Breast epithelium (tissue), 3 donors: ENCODE measurements around the gene JAG1.

Experiments
- POLR2A ChIP-seq: fragments of 450-650 bp; IDR thresholded peaks from one replicate; pipeline ENCODE4 v1.6.1; 2016; ENCODE audit warnings: antibody characterized with exemption, mild to moderate bottlenecking, moderate library complexity
- POLR2AphosphoS5 ChIP-seq, 3 donors: sonication (generic); formaldehyde crosslinking; IDR thresholded peaks; one replicate each; pipeline ENCODE4 v1.6.1; 2017; ENCODE audit warnings: antibody characterized with exemption in 3 of 3
- TF ChIP-seq, protein P1 (sequence below), 3 donors: fragments of 450-650 bp; IDR thresholded peaks; one replicate each; pipeline ENCODE4 v1.5.1; 2016 to 2017; ENCODE audit warnings: antibody characterized with exemption in 3 of 3, mild to moderate bottlenecking in 3 of 3, moderate library complexity in 3 of 3

DNA sequence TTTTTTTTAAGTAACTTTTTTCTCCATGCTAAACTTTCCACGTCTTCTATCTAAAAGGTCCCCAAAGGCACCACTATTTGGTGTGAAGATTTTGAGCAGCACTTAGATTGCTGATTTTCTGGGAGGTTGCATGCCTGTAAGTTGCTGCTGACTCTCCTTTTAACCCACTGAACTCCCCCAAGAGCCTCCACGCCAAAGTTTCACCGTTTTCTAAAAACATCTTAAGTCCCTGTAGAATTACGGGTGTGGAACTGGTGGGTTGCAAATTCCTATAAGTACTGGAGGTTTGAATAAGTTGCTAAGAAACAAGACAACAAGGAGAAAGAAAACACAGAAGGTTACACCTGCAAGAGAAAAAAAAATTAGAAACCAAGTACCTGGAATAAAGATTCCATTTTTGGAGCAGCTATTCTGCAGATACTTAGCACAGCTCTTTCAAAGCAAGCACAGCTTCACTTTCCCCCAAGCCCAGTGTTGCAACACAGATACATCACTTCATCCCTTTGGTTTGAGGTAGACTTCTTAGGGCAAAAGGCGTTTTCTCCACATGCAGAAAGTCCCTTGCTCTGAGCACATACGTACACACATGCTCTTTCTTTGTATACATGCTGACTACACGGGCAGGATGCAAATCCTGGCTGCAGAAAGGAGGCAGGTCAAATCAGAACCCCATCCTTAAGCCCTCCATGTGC lies 5.0 kb downstream of the JAG1 start:
- TF ChIP-seq, protein P1, sequence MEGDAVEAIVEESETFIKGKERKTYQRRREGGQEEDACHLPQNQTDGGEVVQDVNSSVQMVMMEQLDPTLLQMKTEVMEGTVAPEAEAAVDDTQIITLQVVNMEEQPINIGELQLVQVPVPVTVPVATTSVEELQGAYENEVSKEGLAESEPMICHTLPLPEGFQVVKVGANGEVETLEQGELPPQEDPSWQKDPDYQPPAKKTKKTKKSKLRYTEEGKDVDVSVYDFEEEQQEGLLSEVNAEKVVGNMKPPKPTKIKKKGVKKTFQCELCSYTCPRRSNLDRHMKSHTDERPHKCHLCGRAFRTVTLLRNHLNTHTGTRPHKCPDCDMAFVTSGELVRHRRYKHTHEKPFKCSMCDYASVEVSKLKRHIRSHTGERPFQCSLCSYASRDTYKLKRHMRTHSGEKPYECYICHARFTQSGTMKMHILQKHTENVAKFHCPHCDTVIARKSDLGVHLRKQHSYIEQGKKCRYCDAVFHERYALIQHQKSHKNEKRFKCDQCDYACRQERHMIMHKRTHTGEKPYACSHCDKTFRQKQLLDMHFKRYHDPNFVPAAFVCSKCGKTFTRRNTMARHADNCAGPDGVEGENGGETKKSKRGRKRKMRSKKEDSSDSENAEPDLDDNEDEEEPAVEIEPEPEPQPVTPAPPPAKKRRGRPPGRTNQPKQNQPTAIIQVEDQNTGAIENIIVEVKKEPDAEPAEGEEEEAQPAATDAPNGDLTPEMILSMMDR (IDR thresholded peaks at IDR 0.05) = no peak
- TF ChIP-seq POLR2A = no peak
- TF ChIP-seq POLR2AphosphoS5 (IDR thresholded peaks at IDR 0.05) = no peak
